KMS-11 (cell line): ENCODE data around the gene HIPK4.
A peak's percentile ranks its signal among the peaks of the same experiment; 100 is the strongest.

Experiments
- H2AFZ ChIP-seq: fragments of 200-600 bp; sonication (generic); 2 replicates; pipeline ENCODE4 v1.6.1; 2016; ENCODE audit warnings: antibody characterized with exemption, mixed run types, low read depth
- H3K27ac ChIP-seq: fragments of 200-600 bp; sonication (generic); 2 replicates; pipeline ENCODE4 v1.6.1; 2016; ENCODE audit warnings: mild to moderate bottlenecking, mixed run types
- H3K27me3 ChIP-seq: fragments of 200-600 bp; sonication (generic); 2 replicates; pipeline ENCODE4 v1.6.1; 2017; ENCODE audit warnings: mild to moderate bottlenecking, low read depth, mixed run types, moderate library complexity; ENCODE audit not compliant: insufficient read depth
- H3K36me3 ChIP-seq: fragments of 200-600 bp; sonication (generic); 2 replicates; pipeline ENCODE4 v1.6.1; 2017; ENCODE audit warnings: mild to moderate bottlenecking, mixed run types; ENCODE audit not compliant: insufficient read depth
- H3K4me1 ChIP-seq: fragments of 200-600 bp; sonication (generic); 2 replicates; pipeline ENCODE4 v1.6.1; 2016; ENCODE audit warnings: mild to moderate bottlenecking, low read depth, mixed run types; ENCODE audit not compliant: poor library complexity, severe bottlenecking
- H3K4me2 ChIP-seq: fragments of 200-600 bp; sonication (generic); 2 replicates; pipeline ENCODE4 v1.7.0; 2016; ENCODE audit warnings: mild to moderate bottlenecking, mixed run types
- H3K4me3 ChIP-seq: fragments of 200-600 bp; sonication (generic); IDR thresholded peaks from 2 replicates; pipeline ENCODE4 v1.6.1; 2017; ENCODE audit warnings: low read depth, low read length, mixed read lengths; ENCODE audit not compliant: insufficient read depth
- H3K79me2 ChIP-seq: fragments of 200-600 bp; sonication (generic); 2 replicates; pipeline ENCODE4 v1.6.1; 2016; ENCODE audit warnings: low read depth, mixed run types; ENCODE audit not compliant: insufficient read depth
- H3K9ac ChIP-seq: fragments of 200-600 bp; sonication (generic); 2 replicates; pipeline ENCODE4 v1.6.1; 2016; ENCODE audit warnings: mild to moderate bottlenecking, mixed run types
- H4K20me1 ChIP-seq: fragments of 200-600 bp; sonication (generic); 2 replicates; pipeline ENCODE4 v1.6.1; 2016; ENCODE audit warnings: mild to moderate bottlenecking, mixed run types; ENCODE audit not compliant: insufficient read depth
- CTCF ChIP-seq: fragments of 200-600 bp; sonication (generic); conservative IDR thresholded peaks from 2 replicates; pipeline ENCODE4 v1.6.1; 2017; ENCODE audit warnings: low read depth, mild to moderate bottlenecking, antibody characterized with exemption, low read length, moderate library complexity, mixed read lengths

The HIPK4 gene

GRCh38 chr19:40421993-40422747 is 32.2 kb upstream of the HIPK4 start:
- peak overlapping the region; percentile 74 for H3K4me2 ChIP-seq
- peak overlapping the region; percentile 97; the same call in 1 of the 2 replicates for H2AFZ ChIP-seq
- peaks cover 27% of the 10 kb centered on the region for H3K4me1 ChIP-seq
- H3K36me3 ChIP-seq: no peaks in the 10 kb centered on the region
- H3K79me2 ChIP-seq: 0 out of 2 replicates have a peak, but pooled peaks cover 5% of the 10 kb centered on the region
- TF ChIP-seq CTCF: no peak
- 0 out of 2 replicates have a peak overlapping the region, but pooled peaks have one; percentile 77 for H3K9ac ChIP-seq
- H3K4me3 ChIP-seq: no peak overlapping the region
- H3K27me3 ChIP-seq: no peaks in the 10 kb centered on the region
- no peaks in the 10 kb centered on the region for H4K20me1 ChIP-seq
- H3K27ac ChIP-seq: no peak overlapping the region

- Histone ChIP-seq H3K79me2 (0 out of 2 replicates have a peak, but pooled peaks cover 5% of the 10 kb centered on the region), H3K4me3 (no peak overlapping the region), H3K36me3 (no peaks in the 10 kb centered on the region), H3K4me1 (peaks cover 30% of the 10 kb centered on the region), H2AFZ (peak overlapping the region; percentile 97), H3K27ac (peak overlapping the region; percentile 65), H4K20me1 (no peaks in the 10 kb centered on the region), H3K27me3 (no peaks in the 10 kb centered on the region), H3K9ac (peak overlapping the region; percentile 77), H3K4me2 (peak overlapping the region; percentile 74)
- TF ChIP-seq CTCF: peak; percentile 89
Measured at GRCh38 chr19:40420766-40421765, 31.1 kb upstream of the HIPK4 start.

- H3K4me2 ChIP-seq: peak overlapping the region; percentile 74
- no peaks in the 10 kb centered on the region for H3K27me3 ChIP-seq
- peak overlapping the region; percentile 97 for H2AFZ ChIP-seq
- H4K20me1 ChIP-seq: no peaks in the 10 kb centered on the region
- H3K4me1 ChIP-seq: peaks cover 30% of the 10 kb centered on the region
- peak overlapping the region; percentile 77; the same call in 1 of the 2 replicates for H3K9ac ChIP-seq
- TF ChIP-seq CTCF: no peak
- 0 out of 2 replicates have a peak, but pooled peaks cover 5% of the 10 kb centered on the region for H3K79me2 ChIP-seq
- H3K4me3 ChIP-seq: no peak overlapping the region
- no peaks in the 10 kb centered on the region for H3K36me3 ChIP-seq
- H3K27ac ChIP-seq: no peak overlapping the region
Measured at GRCh38 chr19:40420451-40420765, 30.4 kb upstream of the HIPK4 start.

- H3K79me2 ChIP-seq: 0 out of 2 replicates have a peak, but pooled peaks cover 4% of the 10 kb centered on the region
- H2AFZ ChIP-seq: no peak overlapping the region
Measured at GRCh38 chr19:40419780-40420179, 29.8 kb upstream of the HIPK4 start.

More at GRCh38 chr19:40419780-40420179, 29.8 kb upstream of the HIPK4 start:
- H4K20me1 ChIP-seq: no peaks in the 10 kb centered on the region
- peaks cover 29% of the 10 kb centered on the region for H3K4me1 ChIP-seq
- H3K4me3 ChIP-seq: no peak overlapping the region
- no peaks in the 10 kb centered on the region for H3K27me3 ChIP-seq
- TF ChIP-seq CTCF: no peak
- H3K27ac ChIP-seq: no peak overlapping the region
- no peak overlapping the region for H3K4me2 ChIP-seq
- no peak overlapping the region for H3K9ac ChIP-seq
- H3K36me3 ChIP-seq: no peaks in the 10 kb centered on the region
